HG02642 (cell line): ENCODE data around the gene COQ5.
"Not testable (repeated sequence)": the region's sequence is repeated elsewhere in the genome, so short reads cannot be mapped to it uniquely, and the experiment has no call there.

ENCODE experiments used
- ATAC-seq: cut with Tn5 transposase; IDR thresholded peaks from one replicate; pipeline ENCODE4 v1.9.1; 2021; ENCODE audit warnings: mild to moderate bottlenecking; ENCODE audit not compliant: unreplicated experiment, poor library complexity

The COQ5 gene

GRCh38 chr12:120530418-120530761, 1.4 kb upstream of the COQ5 start:
- not testable (repeated sequence) for ATAC-seq

DNA sequence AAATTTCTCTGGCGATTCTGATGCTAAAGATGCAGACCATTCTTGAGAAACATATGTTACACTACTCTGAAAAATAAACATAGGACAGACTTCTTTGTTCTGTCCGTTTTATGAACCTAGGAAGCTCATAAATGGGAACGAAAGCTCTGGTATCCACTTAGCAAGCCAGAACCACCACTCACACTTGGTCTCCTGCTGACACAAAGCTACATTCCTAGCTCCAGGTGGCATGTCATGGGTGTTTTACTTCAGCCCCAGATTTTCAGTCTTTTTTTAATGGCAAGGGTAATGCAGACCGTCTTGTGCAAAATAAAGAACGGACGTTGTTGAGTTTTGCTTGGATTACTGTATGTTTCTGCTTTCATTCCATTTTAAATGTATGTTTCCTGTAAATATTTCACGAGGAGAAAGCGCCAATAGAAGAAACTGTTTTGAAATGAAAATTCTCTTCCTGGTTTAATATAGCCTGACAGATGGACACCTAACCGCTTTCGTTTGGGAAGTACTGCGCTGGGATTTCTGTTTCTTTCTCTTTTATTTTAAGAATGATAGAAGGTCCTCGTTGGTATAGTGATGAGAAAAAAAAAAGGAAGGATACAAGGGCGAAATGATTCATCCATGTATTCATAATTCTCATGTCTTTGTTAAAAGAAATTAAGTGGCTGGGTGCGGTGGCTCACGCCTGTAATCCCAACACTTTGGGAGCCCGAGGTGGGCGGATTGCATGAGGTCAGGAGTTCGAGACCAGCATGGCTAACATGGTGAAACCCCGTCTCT, 871 bp upstream of the COQ5 start:
- ATAC-seq = no peak

GRCh38 chr12:120522568-120522967, 6.4 kb downstream of the COQ5 start:
- no peak for ATAC-seq

DNA sequence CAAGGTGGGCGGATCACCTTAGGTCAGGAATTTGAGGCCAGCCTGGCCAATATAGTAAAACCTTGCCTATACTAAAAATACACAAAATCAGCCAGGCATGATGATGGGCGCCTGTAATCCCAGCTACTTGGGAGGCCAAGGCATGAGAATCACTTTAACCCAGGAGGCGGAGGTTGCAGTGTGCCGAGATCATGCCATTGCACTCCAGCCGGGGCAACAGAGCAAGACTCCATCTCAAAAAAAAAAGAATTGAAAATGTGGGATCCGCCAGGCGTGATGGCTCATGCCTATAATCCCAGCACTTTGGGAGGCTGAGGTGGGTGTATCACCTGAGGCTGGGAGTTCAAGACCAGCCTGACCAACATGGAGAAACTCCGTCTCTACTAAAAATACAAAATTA, 9.6 kb downstream of the COQ5 start:
- ATAC-seq = not testable (repeated sequence)

DNA sequence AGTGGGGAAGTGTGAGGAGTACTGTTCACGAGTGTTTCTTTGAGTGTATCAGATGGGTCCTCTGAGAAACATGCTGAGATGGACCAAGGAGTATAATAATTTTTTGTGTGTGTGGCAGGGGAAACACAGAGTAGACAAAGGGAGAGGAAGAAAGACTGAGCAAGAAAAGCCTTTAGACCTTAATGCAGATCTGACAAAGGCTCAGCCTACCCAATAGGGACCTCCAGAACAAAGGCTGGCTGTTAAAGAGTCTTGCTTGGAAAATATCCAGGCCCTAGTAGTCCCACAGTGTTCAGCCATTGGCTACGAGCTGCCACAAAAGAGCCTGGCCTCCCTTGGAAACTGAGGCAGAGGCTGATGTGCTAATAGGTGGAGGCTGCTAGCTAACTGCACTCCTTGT, 13.5 kb downstream of the COQ5 start:
- no peak for ATAC-seq

DNA sequence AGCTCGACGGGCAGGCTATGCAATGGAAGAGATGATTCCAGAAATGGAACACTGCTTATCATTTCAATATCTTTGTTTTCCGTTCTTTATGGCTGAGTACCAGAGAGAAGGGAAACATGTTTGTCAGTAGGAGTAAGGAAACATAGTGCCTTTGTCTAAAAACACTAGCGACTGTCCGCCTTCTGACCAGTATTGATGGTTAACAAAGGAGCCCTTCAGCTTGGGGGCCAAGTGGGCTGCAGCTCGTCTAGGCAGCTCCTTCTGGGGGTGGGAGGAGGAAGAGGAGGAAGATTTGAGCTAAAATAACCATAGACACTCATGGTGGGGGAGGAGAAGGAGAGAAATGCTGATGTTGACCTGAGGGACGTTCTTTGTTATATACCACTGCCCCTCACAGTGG, 15.0 kb downstream of the COQ5 start:
- ATAC-seq = no peak

GRCh38 chr12:120508537-120508936, 20.4 kb downstream of the COQ5 start:
- ATAC-seq = no peak

- ATAC-seq = no peak
Observed at GRCh38 chr12:120504587-120504986, 24.4 kb downstream of the COQ5 start.

- no peak for ATAC-seq
Observed at GRCh38 chr12:120500581-120500980, 28.4 kb downstream of the COQ5 start.

- no peak for ATAC-seq
Observed at GRCh38 chr12:120498870-120499515, 30.0 kb downstream of the COQ5 start.

GRCh38 chr12:120497524-120498150, 31.3 kb downstream of the COQ5 start:
- no peak for ATAC-seq

DNA sequence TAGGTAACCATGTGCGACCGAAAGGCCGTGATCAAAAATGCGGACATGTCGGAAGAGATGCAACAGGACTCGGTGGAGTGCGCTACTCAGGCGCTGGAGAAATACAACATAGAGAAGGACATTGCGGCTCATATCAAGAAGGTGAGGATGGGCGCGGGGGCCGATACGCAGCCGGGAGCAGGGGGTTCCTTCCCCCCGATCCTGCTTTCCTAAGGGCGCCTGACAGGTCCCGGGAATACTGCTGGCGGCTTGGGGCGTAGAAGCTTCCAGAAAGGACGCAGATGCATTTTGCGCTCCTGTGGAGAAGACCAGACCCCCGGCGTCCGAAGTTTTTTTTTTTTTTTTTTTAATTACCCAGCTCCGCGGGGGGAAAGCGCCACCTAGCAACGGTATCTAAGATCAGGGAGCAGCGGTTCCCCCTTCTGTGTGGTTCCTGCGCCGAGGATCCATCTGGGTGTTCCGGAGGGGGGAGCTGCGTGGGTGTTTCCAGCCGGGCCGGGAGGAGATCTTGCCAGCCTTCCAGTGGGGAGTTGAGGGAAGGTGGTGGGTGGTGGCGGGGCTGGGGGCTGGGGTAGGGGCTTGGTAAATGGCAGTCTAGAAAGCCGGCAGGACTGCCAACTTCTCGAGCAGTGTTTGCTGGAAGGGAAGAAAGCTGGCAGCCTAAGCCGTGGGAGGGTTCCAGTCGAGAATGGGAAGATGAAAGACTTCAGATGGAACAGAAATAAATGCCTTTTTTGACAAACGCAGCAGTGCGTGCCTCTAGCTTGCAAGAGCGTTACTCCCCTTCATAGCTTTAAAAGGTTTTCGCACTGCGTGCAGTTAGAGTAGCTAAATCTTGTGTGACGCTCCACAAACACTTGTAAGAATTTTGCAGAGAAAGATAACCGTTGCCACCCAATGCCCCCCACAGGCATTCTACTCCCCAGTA, 32.3 kb downstream of the COQ5 start:
- peak; percentile 9 for ATAC-seq

DNA sequence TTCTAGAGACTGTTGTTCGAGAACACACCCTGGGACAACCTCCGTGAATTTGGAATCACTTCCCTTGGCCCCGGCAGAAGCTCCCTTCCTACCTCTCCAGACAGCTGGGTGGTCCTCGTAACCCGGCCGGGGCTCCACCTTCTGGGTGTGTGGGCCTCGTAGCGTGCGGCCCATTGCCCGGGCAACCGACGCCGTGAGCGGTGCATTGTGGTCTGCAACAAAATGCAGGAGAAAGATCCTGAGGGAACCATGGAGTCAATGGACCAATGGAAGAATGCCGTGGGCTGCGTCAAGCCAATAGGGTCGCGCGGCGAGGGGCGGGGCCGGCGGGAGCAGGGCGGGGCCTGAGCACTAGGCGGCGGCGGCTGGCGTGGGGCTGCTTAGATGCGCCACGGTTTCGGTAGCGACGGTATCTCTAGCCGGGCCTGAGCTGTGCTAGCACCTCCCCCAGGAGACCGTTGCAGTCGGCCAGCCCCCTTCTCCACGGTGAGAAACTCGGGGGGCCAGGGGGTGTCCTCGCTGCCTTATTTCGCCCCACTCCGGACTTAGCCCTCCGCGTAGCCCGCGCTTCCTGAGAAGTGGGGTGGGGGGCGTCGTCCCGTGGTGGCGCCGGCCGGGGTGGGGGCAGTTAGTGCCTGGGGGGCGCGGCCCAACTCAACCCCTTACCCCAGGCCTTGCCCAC, 33.1 kb downstream of the COQ5 start, which contains the start of gene DYNLL1:
DYNLL1 (plus strand) TSS at position 383 of the 682 bp plus-strand sequence. CDS start 309 bp downstream, outside the sequence.
- peak; percentile 94 for ATAC-seq

GRCh38 chr12:120495186-120495730, 33.7 kb downstream of the COQ5 start:
- ATAC-seq = peak; percentile 22

GRCh38 chr12:120490833-120491512, 38.0 kb downstream of the COQ5 start:
- ATAC-seq = no peak

DNA sequence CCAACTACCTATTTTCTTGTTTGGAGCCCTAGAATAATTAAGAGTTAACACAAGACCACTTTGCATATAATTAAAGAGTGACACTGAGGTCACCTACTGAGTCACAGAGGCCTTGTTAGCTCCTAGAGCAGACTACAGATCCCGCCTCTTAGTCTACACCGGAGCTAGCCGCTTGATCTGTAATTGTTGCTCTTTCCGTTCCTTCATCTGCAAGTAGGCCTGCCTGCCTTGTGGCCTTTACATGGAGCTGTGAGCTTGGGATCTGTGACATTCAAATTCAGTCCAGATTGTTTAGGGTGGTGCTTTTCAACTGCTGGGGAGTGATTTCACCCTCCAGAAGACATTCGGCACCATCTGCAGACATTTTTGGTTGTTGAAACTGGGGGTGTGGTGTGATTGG, 38.6 kb downstream of the COQ5 start:
- no peak for ATAC-seq

DNA sequence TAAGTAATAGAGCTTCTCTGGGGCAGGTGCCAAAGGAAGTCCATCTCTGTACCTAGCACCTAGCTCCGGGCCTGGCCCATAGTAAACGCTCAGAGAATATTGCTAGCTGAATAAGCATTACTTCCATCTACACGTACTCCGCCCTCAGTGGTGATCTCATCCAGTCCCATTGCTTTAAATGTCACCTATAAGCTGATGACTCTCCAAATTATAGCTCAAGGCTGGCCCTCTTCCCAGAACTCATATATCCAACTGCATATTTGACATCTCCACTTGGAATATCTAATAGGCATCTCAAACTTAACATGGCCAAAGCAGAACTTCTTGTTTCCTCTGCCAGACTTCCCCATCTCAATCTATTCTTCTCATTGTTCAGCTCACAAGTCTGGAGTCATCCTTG, 39.9 kb downstream of the COQ5 start:
- no peak for ATAC-seq

- ATAC-seq = no peak
Observed at GRCh38 chr12:120488057-120488640, 40.8 kb downstream of the COQ5 start.

GRCh38 chr12:120487552-120487951, 41.4 kb downstream of the COQ5 start:
- not testable (repeated sequence) for ATAC-seq
